Right lobe of liver (tissue), 4 donors: ENCODE results near the gene MSTO1.

Source experiments
- CTCF ChIP-seq, 4 donors: fragments of 200-600 bp in 3 of 4; fragments of 450-650 bp in 1 of 4; IDR thresholded peaks; one replicate each; pipeline versions ENCODE4 v1.5.1 to v1.8.0; 2016 to 2022; ENCODE audit warnings: antibody characterized with exemption in 4 of 4, mild to moderate bottlenecking in 2 of 4
- POLR2A ChIP-seq: fragments of 450-650 bp; IDR thresholded peaks from one replicate; pipeline ENCODE4 v1.6.1; 2017; ENCODE audit warnings: antibody characterized with exemption, mild to moderate bottlenecking
- donor health status: DM: no; HTN: no; CAD: no.
- donor health status: DM: no; HTN: no; CAD: no.
- donor health status: DM: no; HTN: yes; CAD: no.

DNA sequence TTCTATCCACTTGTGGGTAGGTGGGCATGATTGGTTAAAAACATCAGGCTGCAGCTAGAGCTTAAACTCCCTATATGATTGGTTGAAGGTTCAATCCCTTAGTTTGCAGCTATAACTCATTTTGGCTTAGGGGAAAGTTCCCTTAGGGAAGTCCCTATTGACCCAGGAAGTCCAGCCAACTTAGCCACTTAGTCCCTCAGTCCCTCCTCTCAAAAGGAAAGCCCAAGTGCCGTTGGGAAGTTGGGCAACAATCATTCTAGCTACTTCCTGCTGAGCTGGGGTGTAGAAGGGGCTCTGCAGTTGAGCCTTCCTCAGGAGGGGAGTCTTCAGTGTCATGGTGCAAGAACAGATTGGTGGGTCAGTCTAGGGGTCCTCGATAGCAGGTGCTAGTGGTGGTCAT is 12.2 kb downstream of the MSTO1 start:
- no peak for TF ChIP-seq POLR2A
- TF ChIP-seq CTCF (IDR thresholded peaks at IDR 0.05): no peak
